Activated CD4-positive, alpha-beta T cell treated with anti-CD3 and anti-CD28 coated beads, Interleukin-2, amount 50 U/mL, for 4 hours (primary cell): ENCODE measurements around the gene CNTFR.

Experiments used
- DNase-seq, 2 experiments: peaks; one replicate each; pipeline ENCODE4 v3.0.0-alpha.2; 2020

CNTFR gene

GRCh38 chr9:34615132-34615531, 25.6 kb upstream of the CNTFR start:
- DNase-seq, result no peak

- DNase-seq, result peak; percentile 50 to 54
Measured at GRCh38 chr9:34612788-34613390, 23.4 kb upstream of the CNTFR start.

GRCh38 chr9:34611811-34612787, 22.6 kb upstream of the CNTFR start, which contains the start of gene RPP25L:
Gene RPP25L (minus strand): TSS chr9:34612097. CDS start chr9:34611296, 801 bp downstream.
- peak; percentile 68 to 72 for DNase-seq

- no peak for DNase-seq
Measured at GRCh38 chr9:34611251-34611810, 21.8 kb upstream of the CNTFR start.

- DNase-seq, result no peak
Measured at GRCh38 chr9:34610434-34611206, 21.1 kb upstream of the CNTFR start.

GRCh38 chr9:34607331-34607730, 17.8 kb upstream of the CNTFR start:
- DNase-seq, result no peak

- DNase-seq, result no peak
Measured at GRCh38 chr9:34606905-34607304, 17.4 kb upstream of the CNTFR start.

- no peak for DNase-seq
Measured at GRCh38 chr9:34606190-34606589, 16.7 kb upstream of the CNTFR start.

GRCh38 chr9:34603610-34604231, 14.2 kb upstream of the CNTFR start:
- peak; percentile 75 to 79 for DNase-seq

- DNase-seq, result no peak
Measured at GRCh38 chr9:34601937-34602573, 12.5 kb upstream of the CNTFR start.

GRCh38 chr9:34600908-34601307, 11.4 kb upstream of the CNTFR start:
- no peak for DNase-seq

- DNase-seq, result no peak
Measured at GRCh38 chr9:34599546-34599945, 10.0 kb upstream of the CNTFR start.

GRCh38 chr9:34594177-34594576, 4.7 kb upstream of the CNTFR start:
- DNase-seq, result no peak

- DNase-seq, result no peak
Measured at GRCh38 chr9:34592895-34593601, 3.5 kb upstream of the CNTFR start.

- DNase-seq, result no peak
Measured at GRCh38 chr9:34591917-34592866, 2.7 kb upstream of the CNTFR start.

- peak; percentile 73 to 77 for DNase-seq
Measured at GRCh38 chr9:34591248-34591916, 1.9 kb upstream of the CNTFR start.

GRCh38 chr9:34590381-34591247, 1.1 kb upstream of the CNTFR start:
- DNase-seq, result no peak
